ENCODE results near the gene SCARF1.

Gene SCARF1

GRCh38 chr17:1605681-1606351 is 39.7 kb downstream of the SCARF1 start:
- H3K9ac ChIP-seq (ENCODE audit: low read depth, low read length): no peak overlapping the region
- H3K4me2 ChIP-seq (ENCODE audit: low read length): no peak overlapping the region
- peaks cover 7% of the 10 kb centered on the region for H3K27me3 ChIP-seq (ENCODE audit: control insufficient read depth, insufficient read depth, low read length)
- H3K9me3 ChIP-seq (replicated peaks; ENCODE audit: low read length): no peaks in the 10 kb centered on the region
- H3K36me3 ChIP-seq (ENCODE audit: insufficient read depth, low read length): no peaks in the 10 kb centered on the region
- no peak overlapping the region for H3K4me3 ChIP-seq (ENCODE audit: low read length)
- no peaks in the 10 kb centered on the region for H3K4me1 ChIP-seq (ENCODE audit: control insufficient read depth, insufficient read depth, low read length)

GRCh38 chr17:1604831-1605528 is 40.6 kb downstream of the SCARF1 start:
- Histone ChIP-seq H3K4me2 (ENCODE audit: low read length) (no peak overlapping the region), H3K36me3 (ENCODE audit: insufficient read depth, low read length) (no peaks in the 10 kb centered on the region), H3K9ac (ENCODE audit: low read depth, low read length) (no peak overlapping the region), H3K4me1 (ENCODE audit: control insufficient read depth, insufficient read depth, low read length) (no peaks in the 10 kb centered on the region), H3K4me3 (ENCODE audit: low read length) (no peak overlapping the region), H3K9me3 (replicated peaks; ENCODE audit: low read length) (no peaks in the 10 kb centered on the region), H3K27me3 (ENCODE audit: control insufficient read depth, insufficient read depth, low read length) (peaks cover 7% of the 10 kb centered on the region)

GRCh38 chr17:1601571-1601970 is 44.0 kb downstream of the SCARF1 start:
- no peaks in the 10 kb centered on the region for H3K9me3 ChIP-seq (replicated peaks; ENCODE audit: low read length)
- H3K9ac ChIP-seq (ENCODE audit: low read depth, low read length): no peak overlapping the region
- H3K4me3 ChIP-seq (ENCODE audit: low read length): no peak overlapping the region
- H3K27me3 ChIP-seq (ENCODE audit: control insufficient read depth, insufficient read depth, low read length): peaks cover 4% of the 10 kb centered on the region
- no peaks in the 10 kb centered on the region for H3K36me3 ChIP-seq (ENCODE audit: insufficient read depth, low read length)
- no peaks in the 10 kb centered on the region for H3K4me1 ChIP-seq (ENCODE audit: control insufficient read depth, insufficient read depth, low read length)
- no peak overlapping the region for H3K4me2 ChIP-seq (ENCODE audit: low read length)

GRCh38 chr17:1598399-1599095 is 47.0 kb downstream of the SCARF1 start:
- no peaks in the 10 kb centered on the region for H3K4me1 ChIP-seq (ENCODE audit: control insufficient read depth, insufficient read depth, low read length)
- no peak overlapping the region for H3K4me3 ChIP-seq (ENCODE audit: low read length)
- H3K36me3 ChIP-seq (ENCODE audit: insufficient read depth, low read length): no peaks in the 10 kb centered on the region
- no peaks in the 10 kb centered on the region for H3K27me3 ChIP-seq (ENCODE audit: control insufficient read depth, insufficient read depth, low read length)
- no peak overlapping the region for H3K4me2 ChIP-seq (ENCODE audit: low read length)
- H3K9me3 ChIP-seq (replicated peaks; ENCODE audit: low read length): no peaks in the 10 kb centered on the region
- no peak overlapping the region for H3K9ac ChIP-seq (ENCODE audit: low read depth, low read length)

GRCh38 chr17:1597861-1598342 is 47.6 kb downstream of the SCARF1 start:
- Histone ChIP-seq H3K36me3 (ENCODE audit: insufficient read depth, low read length) (no peaks in the 10 kb centered on the region), H3K9me3 (replicated peaks; ENCODE audit: low read length) (no peaks in the 10 kb centered on the region), H3K4me3 (ENCODE audit: low read length) (no peak overlapping the region), H3K4me1 (ENCODE audit: control insufficient read depth, insufficient read depth, low read length) (no peaks in the 10 kb centered on the region), H3K9ac (ENCODE audit: low read depth, low read length) (no peak overlapping the region), H3K4me2 (ENCODE audit: low read length) (no peak overlapping the region), H3K27me3 (ENCODE audit: control insufficient read depth, insufficient read depth, low read length) (no peaks in the 10 kb centered on the region)

- H3K4me3 ChIP-seq (ENCODE audit: low read length): no peak overlapping the region
- no peaks in the 10 kb centered on the region for H3K27me3 ChIP-seq (ENCODE audit: control insufficient read depth, insufficient read depth, low read length)
- H3K9ac ChIP-seq (ENCODE audit: low read depth, low read length): no peak overlapping the region
- H3K9me3 ChIP-seq (replicated peaks; ENCODE audit: low read length): no peaks in the 10 kb centered on the region
- H3K4me1 ChIP-seq (ENCODE audit: control insufficient read depth, insufficient read depth, low read length): peaks cover 16% of the 10 kb centered on the region
- no peaks in the 10 kb centered on the region for H3K36me3 ChIP-seq (ENCODE audit: insufficient read depth, low read length)
- H3K4me2 ChIP-seq (ENCODE audit: low read length): no peak overlapping the region
Observed at GRCh38 chr17:1593630-1593931, 52.0 kb downstream of the SCARF1 start.

- no peak overlapping the region for H3K9ac ChIP-seq (ENCODE audit: low read depth, low read length)
- H3K9me3 ChIP-seq (replicated peaks; ENCODE audit: low read length): no peaks in the 10 kb centered on the region
- H3K4me1 ChIP-seq (ENCODE audit: control insufficient read depth, insufficient read depth, low read length): peaks cover 16% of the 10 kb centered on the region
- H3K4me3 ChIP-seq (ENCODE audit: low read length): no peak overlapping the region
- no peak overlapping the region for H3K4me2 ChIP-seq (ENCODE audit: low read length)
- no peaks in the 10 kb centered on the region for H3K36me3 ChIP-seq (ENCODE audit: insufficient read depth, low read length)
- H3K27me3 ChIP-seq (ENCODE audit: control insufficient read depth, insufficient read depth, low read length): no peaks in the 10 kb centered on the region
Observed at GRCh38 chr17:1592751-1593629, 52.5 kb downstream of the SCARF1 start.

GRCh38 chr17:1591474-1592090 is 54.0 kb downstream of the SCARF1 start:
- no peaks in the 10 kb centered on the region for H3K27me3 ChIP-seq (ENCODE audit: control insufficient read depth, insufficient read depth, low read length)
- H3K9ac ChIP-seq (ENCODE audit: low read depth, low read length): no peak overlapping the region
- H3K4me1 ChIP-seq (ENCODE audit: control insufficient read depth, insufficient read depth, low read length): peaks cover 16% of the 10 kb centered on the region
- H3K36me3 ChIP-seq (ENCODE audit: insufficient read depth, low read length): no peaks in the 10 kb centered on the region
- no peak overlapping the region for H3K4me3 ChIP-seq (ENCODE audit: low read length)
- no peaks in the 10 kb centered on the region for H3K9me3 ChIP-seq (replicated peaks; ENCODE audit: low read length)
- H3K4me2 ChIP-seq (ENCODE audit: low read length): no peak overlapping the region

- Histone ChIP-seq H3K4me2 (ENCODE audit: low read length) (peak overlapping the region; percentile 77), H3K27me3 (ENCODE audit: control insufficient read depth, insufficient read depth, low read length) (no peaks in the 10 kb centered on the region), H3K9ac (ENCODE audit: low read depth, low read length) (no peak overlapping the region), H3K4me1 (ENCODE audit: control insufficient read depth, insufficient read depth, low read length) (peaks cover 18% of the 10 kb centered on the region), H3K9me3 (replicated peaks; ENCODE audit: low read length) (no peaks in the 10 kb centered on the region), H3K36me3 (ENCODE audit: insufficient read depth, low read length) (no peaks in the 10 kb centered on the region), H3K4me3 (ENCODE audit: low read length) (no peak overlapping the region)
Observed at GRCh38 chr17:1590747-1591473, 54.6 kb downstream of the SCARF1 start.

- Histone ChIP-seq H3K4me1 (ENCODE audit: control insufficient read depth, insufficient read depth, low read length) (peaks cover 23% of the 10 kb centered on the region), H3K36me3 (ENCODE audit: insufficient read depth, low read length) (no peaks in the 10 kb centered on the region), H3K9ac (ENCODE audit: low read depth, low read length) (peak overlapping the region; percentile 42), H3K9me3 (replicated peaks; ENCODE audit: low read length) (no peaks in the 10 kb centered on the region), H3K4me2 (ENCODE audit: low read length) (peak overlapping the region; percentile 77), H3K4me3 (ENCODE audit: low read length) (peak overlapping the region; percentile 48), H3K27me3 (ENCODE audit: control insufficient read depth, insufficient read depth, low read length) (no peaks in the 10 kb centered on the region)
Observed at GRCh38 chr17:1590029-1590746, 55.3 kb downstream of the SCARF1 start.
